ENCODE data around the gene ESD. TPM values are rescaled to one million over a fixed set of nuclear protein-coding genes. Genes with fewer than 3 reads are reported as not detected.

ESD gene
- total RNA-seq, 1 donor from 2014 or later, result 109 TPM

- no peaks in the 10 kb centered on the region for H3K4me1 Mint-ChIP-seq
- H3K9me3 Mint-ChIP-seq, result no peaks in the 10 kb centered on the region
- H3K4me3 Mint-ChIP-seq, result no peak overlapping the region
- no peak for DNase-seq (ENCODE audit: low spot score in 2 of 2, unreplicated experiment in 2 of 2)
- TF ChIP-seq CTCF (IDR thresholded peaks at IDR 0.05; ENCODE audit: unreplicated experiment), result no peak
- no peak overlapping the region for H3K27ac Mint-ChIP-seq
- peaks cover 2% of the 10 kb centered on the region for H3K27me3 Mint-ChIP-seq (ENCODE audit: low read depth)
- H3K36me3 Mint-ChIP-seq, result peaks cover 13% of the 10 kb centered on the region
Observed at GRCh38 chr13:46753137-46753536, 43.8 kb downstream of the ESD start.

GRCh38 chr13:46751811-46752635 is 44.9 kb downstream of the ESD start:
- Mint-ChIP-seq H3K36me3 (peaks cover 18% of the 10 kb centered on the region), H3K27ac (no peak overlapping the region), H3K27me3 (ENCODE audit: low read depth) (no peaks in the 10 kb centered on the region), H3K4me1 (no peaks in the 10 kb centered on the region), H3K4me3 (no peak overlapping the region), H3K9me3 (no peaks in the 10 kb centered on the region)
- TF ChIP-seq CTCF (IDR thresholded peaks at IDR 0.05; ENCODE audit: unreplicated experiment), result no peak
- DNase-seq (ENCODE audit: low spot score in 2 of 2, unreplicated experiment in 2 of 2), result no peak

- DNase-seq (ENCODE audit: low spot score in 2 of 2, unreplicated experiment in 2 of 2), result no peak
- TF ChIP-seq CTCF (IDR thresholded peaks at IDR 0.05; ENCODE audit: unreplicated experiment), result no peak
- H3K27ac Mint-ChIP-seq, result no peak overlapping the region
- H3K4me3 Mint-ChIP-seq, result no peak overlapping the region
- H3K4me1 Mint-ChIP-seq, result no peaks in the 10 kb centered on the region
- peaks cover 38% of the 10 kb centered on the region for H3K36me3 Mint-ChIP-seq
- H3K27me3 Mint-ChIP-seq (ENCODE audit: low read depth), result no peaks in the 10 kb centered on the region
- peaks cover 4% of the 10 kb centered on the region for H3K9me3 Mint-ChIP-seq
Observed at GRCh38 chr13:46749951-46750350, 47.0 kb downstream of the ESD start.

GRCh38 chr13:46748300-46748699 is 48.7 kb downstream of the ESD start:
- no peak for TF ChIP-seq CTCF (IDR thresholded peaks at IDR 0.05; ENCODE audit: unreplicated experiment)
- Mint-ChIP-seq H3K4me3 (no peak overlapping the region), H3K27ac (no peak overlapping the region), H3K36me3 (peaks cover 47% of the 10 kb centered on the region), H3K4me1 (peaks cover 2% of the 10 kb centered on the region), H3K27me3 (ENCODE audit: low read depth) (no peaks in the 10 kb centered on the region), H3K9me3 (peaks cover 4% of the 10 kb centered on the region)
- DNase-seq (ENCODE audit: low spot score in 2 of 2, unreplicated experiment in 2 of 2), result no peak

GRCh38 chr13:46747031-46747820 is 49.7 kb downstream of the ESD start:
- no peak for DNase-seq (ENCODE audit: low spot score in 2 of 2, unreplicated experiment in 2 of 2)
- Mint-ChIP-seq H3K27ac (no peak overlapping the region), H3K4me1 (peaks cover 7% of the 10 kb centered on the region), H3K36me3 (peaks cover 47% of the 10 kb centered on the region), H3K9me3 (peaks cover 4% of the 10 kb centered on the region), H3K27me3 (ENCODE audit: low read depth) (no peaks in the 10 kb centered on the region), H3K4me3 (no peak overlapping the region)
- no peak for TF ChIP-seq CTCF (IDR thresholded peaks at IDR 0.05; ENCODE audit: unreplicated experiment)

All from mesothelial cell of epicardium (in vitro differentiated cells).